PC-3 (cell line): ENCODE results near the gene ALOX15B. TPM values are rescaled to one million over a fixed set of nuclear protein-coding genes. Genes with fewer than 3 reads are reported as not detected.
A peak's percentile ranks its signal among the peaks of the same experiment; 100 is the strongest.

ENCODE experiments used
- ATAC-seq: fragments of 200-7000 bp; cut with Tn5 transposase; 2 replicates; pipeline ENCODE4 v1.9.1; 2020; ENCODE audit warnings: mild to moderate bottlenecking, moderate library complexity
- BruUV-seq: library from RNA; stranded (reverse); fragments of 400-500 nt; replicated peaks from 2 replicates; lab custom pipeline; 2021; lab: Mats Ljungman, UMichigan
- CTCF ChIA-PET: fragments of 300-600 bp; sonication (Branson Sonifier 250); formaldehyde crosslinking; loops from one replicate; lab custom pipeline; 2022; ENCODE audit warnings: antibody characterized with exemption; lab: Charles Lee
- POLR2A ChIA-PET: fragments of 300-600 bp; sonication (Branson Sonifier 250); formaldehyde crosslinking; loops from one replicate; lab custom pipeline; 2022; ENCODE audit warnings: antibody characterized with exemption; ENCODE audit not compliant: unreplicated experiment; lab: Charles Lee
- DNase-seq: peaks from one replicate; pipeline ENCODE4 v3.0.0-alpha.2; 2015
- H2AFZ ChIP-seq: fragments of 300-600 bp; sonication (generic); 2 replicates; pipeline ENCODE4 v1.6.0; 2016; ENCODE audit warnings: antibody characterized with exemption, low read length
- H3F3A ChIP-seq: fragments of 300-600 bp; sonication (generic); one replicate; pipeline ENCODE4 v1.6.0; 2017; ENCODE audit warnings: antibody characterized with exemption, low read length, control low read depth, mild to moderate bottlenecking; ENCODE audit not compliant: unreplicated experiment
- H3K27ac ChIP-seq: fragments of 300-600 bp; sonication (generic); 2 replicates; pipeline ENCODE4 v1.5.1; 2016; ENCODE audit warnings: mild to moderate bottlenecking, low read length
- H3K27me3 ChIP-seq: fragments of 300-600 bp; sonication (generic); 2 replicates; pipeline ENCODE4 v1.6.1; 2016; ENCODE audit warnings: low read length, mixed read lengths
- H3K36me3 ChIP-seq: fragments of 300-600 bp; sonication (generic); 2 replicates; pipeline ENCODE4 v1.6.1; 2016; ENCODE audit warnings: low read depth, mixed run types, low read length, mixed read lengths
- H3K4me1 ChIP-seq: fragments of 300-600 bp; sonication (generic); 2 replicates; pipeline ENCODE4 v1.5.1; 2016; ENCODE audit warnings: low read length; ENCODE audit not compliant: insufficient read depth
- H3K4me2 ChIP-seq: fragments of 300-600 bp; sonication (generic); 2 replicates; pipeline ENCODE4 v1.6.0; 2016; ENCODE audit warnings: low read length
- H3K4me3 ChIP-seq: fragments of 300-600 bp; sonication (generic); 2 replicates; pipeline ENCODE4 v1.5.1; 2016; ENCODE audit warnings: mild to moderate bottlenecking, low read length, mixed read lengths
- H3K79me2 ChIP-seq: fragments of 300-600 bp; sonication (generic); 2 replicates; pipeline ENCODE4 v1.6.1; 2017; ENCODE audit warnings: low read length, mixed read lengths
- H3K9ac ChIP-seq: fragments of 300-600 bp; sonication (generic); 2 replicates; pipeline ENCODE4 v1.6.0; 2016; ENCODE audit warnings: mild to moderate bottlenecking, low read length
- H3K9me2 ChIP-seq: fragments of 300-600 bp; sonication (generic); replicated peaks from 2 replicates; pipeline ENCODE4 v1.6.1; 2016; ENCODE audit warnings: mixed run types, low read length, mixed read lengths
- H3K9me3 ChIP-seq: fragments of 300-600 bp; sonication (generic); 2 replicates; pipeline ENCODE4 v1.6.1; 2016; ENCODE audit warnings: low read length, mixed read lengths
- H4K20me1 ChIP-seq: fragments of 300-600 bp; sonication (generic); 2 replicates; pipeline ENCODE4 v1.6.1; 2016; ENCODE audit warnings: low read length, mixed read lengths
- CTCF ChIP-seq: fragments of 300-600 bp; sonication (generic); conservative IDR thresholded peaks from 2 replicates; pipeline ENCODE4 v1.5.1; 2017; ENCODE audit warnings: antibody characterized with exemption, low read depth, mild to moderate bottlenecking, low read length
- EZH2 ChIP-seq: fragments of 300-600 bp; sonication (generic); IDR thresholded peaks from one replicate; pipeline ENCODE4 v1.6.1; 2017; ENCODE audit warnings: antibody characterized with exemption, mild to moderate bottlenecking, low read length; ENCODE audit not compliant: unreplicated experiment
- EZH2phosphoT487 ChIP-seq: fragments of 300-600 bp; sonication (generic); IDR thresholded peaks from 2 replicates; pipeline ENCODE4 v1.6.1; 2018; ENCODE audit warnings: mild to moderate bottlenecking, antibody characterized with exemption, low read length, borderline replicate concordance
- intact Hi-C: fragments of 100-400 bp; cut with micrococcal nuclease; formaldehyde crosslinking; loops from 2 replicates; pipeline ENCODE4 v1.9.0; 2023
- total RNA-seq: library from RNA; depleted of rRNA; stranded (reverse); fragments of >200 nt; gene quantifications from 2 replicates; pipeline ENCODE4 v1.2.3, GENCODE V29; 2014

The ALOX15B gene
- total RNA-seq, 1 experiment from 2014 or later, result not detected

DNA sequence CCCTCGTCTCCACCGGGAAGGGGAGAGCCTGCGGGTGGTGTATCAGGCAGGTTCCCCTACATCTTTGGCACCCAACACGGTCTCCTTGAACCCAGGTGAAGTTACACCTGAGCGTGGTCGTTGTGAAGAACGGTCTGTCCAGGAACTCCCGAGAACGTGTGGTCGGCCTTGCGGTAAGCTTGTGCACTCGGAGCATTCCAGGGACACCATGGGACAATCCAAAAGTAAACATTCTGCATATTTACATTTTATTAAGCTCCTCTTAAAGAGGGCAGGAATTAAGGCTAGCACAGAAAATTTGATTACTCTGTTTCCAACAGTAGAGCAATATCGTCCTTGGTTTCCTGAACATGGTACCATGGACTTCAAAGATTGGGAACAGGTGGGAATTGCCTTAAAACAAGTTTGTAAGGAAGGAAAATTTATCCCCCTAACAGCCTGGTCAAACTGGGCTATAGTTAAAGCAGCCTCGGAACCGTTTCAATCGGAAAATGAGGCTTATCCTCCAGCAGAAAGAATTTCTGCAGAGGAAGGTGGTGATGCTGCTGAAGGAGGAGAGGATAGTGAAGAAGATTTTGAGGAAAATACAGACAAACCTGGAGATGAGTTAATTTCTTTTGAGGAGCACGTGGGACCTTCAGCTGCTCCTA lies 18.2 kb downstream of the ALOX15B start:
- no peaks in the 10 kb centered on the region for H3F3A ChIP-seq
- no peaks in the 10 kb centered on the region for H3K36me3 ChIP-seq
- DNase-seq (peak; percentile 36), ATAC-seq (peak; percentile 19; the same call in 1 of the 2 replicates)
- ChIA-PET POLR2A (interaction anchor here (0.6 kb wide), 1 partner anchor 48 kb away, joined by 5 read pairs; no protein-coding TSS in a partner anchor), CTCF (interaction anchor here (0.6 to 1.7 kb wide), 10 partner anchors 16 to 727 kb away, joined by 3 to 12 read pairs (median 4); no protein-coding TSS in a partner anchor)
- H3K27me3 ChIP-seq, result no peaks in the 10 kb centered on the region
- H3K4me1 ChIP-seq, result peaks cover 39% of the 10 kb centered on the region
- H3K4me2 ChIP-seq, result peak overlapping the region; percentile 78
- H3K9me3 ChIP-seq, result no peaks in the 10 kb centered on the region
- intact Hi-C loops, result loop anchor here (1.0 to 5.0 kb wide), 4 partner anchors 41 to 144 kb away; partner anchors contain the start of genes CNTROB and TRAPPC1
- no peaks in the 10 kb centered on the region for H4K20me1 ChIP-seq
- TSS peak; percentile 88 for BruUV-seq
- H3K4me3 ChIP-seq, result peak overlapping the region; percentile 64
- H3K79me2 ChIP-seq, result no peaks in the 10 kb centered on the region
- peak overlapping the region; percentile 40; the same call in 1 of the 2 replicates for H2AFZ ChIP-seq
- H3K9ac ChIP-seq, result peak overlapping the region; percentile 78
- peak overlapping the region; percentile 97 for H3K27ac ChIP-seq
- H3K9me2 ChIP-seq, result no peaks in the 10 kb centered on the region
- TF ChIP-seq EZH2phosphoT487, result no peak
- no peak for TF ChIP-seq EZH2
- TF ChIP-seq CTCF, result no peak

- H3K4me2 ChIP-seq, result peak overlapping the region; percentile 78
- BruUV-seq, result no TSS peak
- H2AFZ ChIP-seq, result peak overlapping the region; percentile 70
- H3K4me1 ChIP-seq, result peaks cover 39% of the 10 kb centered on the region
- CTCF ChIA-PET, result interaction anchor here (0.5 to 1.7 kb wide), 10 partner anchors 16 to 428 kb away, joined by 3 to 12 read pairs (median 6); no protein-coding TSS in a partner anchor
- ATAC-seq (peak; percentile 61), DNase-seq (peak; percentile 94)
- peak overlapping the region; percentile 78 for H3K9ac ChIP-seq
- intact Hi-C loops, result loop anchor here (1.0 to 5.0 kb wide), 4 partner anchors 41 to 144 kb away; partner anchors contain the start of genes CNTROB and TRAPPC1
- H3K4me3 ChIP-seq, result peak overlapping the region; percentile 64
- H3K36me3 ChIP-seq, result no peaks in the 10 kb centered on the region
- H3K27me3 ChIP-seq, result no peaks in the 10 kb centered on the region
- POLR2A ChIA-PET, result no interaction called here
- no peaks in the 10 kb centered on the region for H3F3A ChIP-seq
- no peaks in the 10 kb centered on the region for H3K9me2 ChIP-seq
- peak overlapping the region; percentile 97 for H3K27ac ChIP-seq
- H3K79me2 ChIP-seq, result no peaks in the 10 kb centered on the region
- H3K9me3 ChIP-seq, result no peaks in the 10 kb centered on the region
- TF ChIP-seq EZH2, result no peak
- TF ChIP-seq EZH2phosphoT487, result no peak
- peak; percentile 72 for TF ChIP-seq CTCF
- no peaks in the 10 kb centered on the region for H4K20me1 ChIP-seq
These were observed 18.8 kb downstream of the ALOX15B start for GRCh38 chr17:8057691-8058114.

- no peaks in the 10 kb centered on the region for H3F3A ChIP-seq
- no TSS peak for BruUV-seq
- H3K79me2 ChIP-seq, result no peaks in the 10 kb centered on the region
- intact Hi-C loops, result loop anchor here (5.0 kb wide), 1 partner anchor 127 kb away; the partner anchor contains the start of genes CNTROB and TRAPPC1
- H3K27me3 ChIP-seq, result no peaks in the 10 kb centered on the region
- ATAC-seq (no peak), DNase-seq (no peak)
- CTCF ChIA-PET, result no interaction called here
- no peak overlapping the region for H3K27ac ChIP-seq
- no peaks in the 10 kb centered on the region for H4K20me1 ChIP-seq
- no peak overlapping the region for H2AFZ ChIP-seq
- no peak for TF ChIP-seq CTCF
- TF ChIP-seq EZH2, result no peak
- TF ChIP-seq EZH2phosphoT487, result no peak
- H3K9ac ChIP-seq, result no peak overlapping the region
- no peaks in the 10 kb centered on the region for H3K36me3 ChIP-seq
- no peaks in the 10 kb centered on the region for H3K9me3 ChIP-seq
- H3K4me3 ChIP-seq, result peak overlapping the region; percentile 66
- no peaks in the 10 kb centered on the region for H3K9me2 ChIP-seq
- peak overlapping the region; percentile 78 for H3K4me2 ChIP-seq
- POLR2A ChIA-PET, result no interaction called here
- H3K4me1 ChIP-seq, result peaks cover 44% of the 10 kb centered on the region
These were observed 20.3 kb downstream of the ALOX15B start for GRCh38 chr17:8059131-8059530.
